ENCODE results near the gene RNPEPL1.

RNPEPL1 gene

DNA sequence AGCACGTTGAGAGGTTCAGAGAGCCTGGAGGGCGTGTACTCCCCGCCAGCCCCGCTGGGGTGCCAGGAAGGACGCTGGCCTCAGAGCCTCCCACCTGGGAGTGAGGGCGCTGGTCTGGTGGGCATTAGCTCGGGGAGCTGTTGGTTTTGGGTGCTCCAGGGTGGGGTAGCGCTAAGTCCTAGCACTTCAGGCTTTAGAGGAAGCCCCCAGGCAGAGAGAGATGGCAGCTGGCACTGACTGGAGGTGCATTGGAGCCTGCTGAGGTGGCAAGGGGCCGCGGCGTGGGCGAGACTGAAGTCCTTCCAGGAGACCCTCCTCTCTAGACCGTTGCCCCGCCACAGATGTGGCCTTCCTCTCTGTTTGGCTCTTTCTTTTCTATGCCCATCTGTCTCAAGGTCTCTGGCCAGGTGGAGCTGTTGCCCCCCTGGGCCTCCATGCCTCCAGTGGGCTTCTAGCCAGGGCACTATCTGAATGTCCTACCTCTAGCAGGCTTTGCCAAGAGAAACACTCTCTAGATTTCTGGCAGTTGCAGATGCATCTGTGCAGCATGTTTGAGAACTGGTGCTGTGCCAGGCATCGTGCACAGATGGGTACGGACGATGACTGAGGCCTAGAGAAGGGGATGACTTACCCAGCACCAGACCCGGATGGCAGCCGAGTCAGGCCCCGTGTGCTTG is 24.9 kb downstream of the RNPEPL1 start:
- no peak for DNase-seq

GRCh38 chr2:240593703-240594451 is 25.6 kb downstream of the RNPEPL1 start:
- no peak for DNase-seq

- no peak for DNase-seq
Measured at GRCh38 chr2:240594511-240595380, 26.5 kb downstream of the RNPEPL1 start.

- no peak for DNase-seq
Measured at GRCh38 chr2:240595381-240596079, 27.2 kb downstream of the RNPEPL1 start.

DNA sequence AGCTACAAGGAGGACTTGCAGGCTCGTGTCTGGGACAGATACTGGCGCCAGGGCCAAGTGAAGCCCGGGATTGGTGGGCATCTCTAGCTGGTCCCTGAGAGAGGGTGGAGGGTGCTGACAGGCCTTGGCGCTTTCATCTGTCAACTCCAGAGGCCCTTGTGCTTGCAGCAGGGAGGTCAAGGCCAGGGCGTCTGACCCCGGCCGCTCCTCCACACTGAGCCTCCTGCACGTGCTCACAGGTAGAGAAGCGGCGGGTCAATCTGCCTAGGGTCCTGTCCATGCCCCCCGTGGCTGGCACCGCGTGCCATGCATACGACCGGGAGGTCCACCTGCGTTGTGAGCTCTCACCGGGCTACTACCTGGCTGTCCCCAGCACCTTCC is 27.8 kb downstream of the RNPEPL1 start:
- DNase-seq: no peak

- DNase-seq: no peak
Measured at GRCh38 chr2:240596491-240596931, 28.2 kb downstream of the RNPEPL1 start.

- DNase-seq: no peak
Measured at GRCh38 chr2:240597054-240597418, 28.8 kb downstream of the RNPEPL1 start.

GRCh38 chr2:240597419-240598181 is 29.3 kb downstream of the RNPEPL1 start:
- no peak for DNase-seq

DNA sequence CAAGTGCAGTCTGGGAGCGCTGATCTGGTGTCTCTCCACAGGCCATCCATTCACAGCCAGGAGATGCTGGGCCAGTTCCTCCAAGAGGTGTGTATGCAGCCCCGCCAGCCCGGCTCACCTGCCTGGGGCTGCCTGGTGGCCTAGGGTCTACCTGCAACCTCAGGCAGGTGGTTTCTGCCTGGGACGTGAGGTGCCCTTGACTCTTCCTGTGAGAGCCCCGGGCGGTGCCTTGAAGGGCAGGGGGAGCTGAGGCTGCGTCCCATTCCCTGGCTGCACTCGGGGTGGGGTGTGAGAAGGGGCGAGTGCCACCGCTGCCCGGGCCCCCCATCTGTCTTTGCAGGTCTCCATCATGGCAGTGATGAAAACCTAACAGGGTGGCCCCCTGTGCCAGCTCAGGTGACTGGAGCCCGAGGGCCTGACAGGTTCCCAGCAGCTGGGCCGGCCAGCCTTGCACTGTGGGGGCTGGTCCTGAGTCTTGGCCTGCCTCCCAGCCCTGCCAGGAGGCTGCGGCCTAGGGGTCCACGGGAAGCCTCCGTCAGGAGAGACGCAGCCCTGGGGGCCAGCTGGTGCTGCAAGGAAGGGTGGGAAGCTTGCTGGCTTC is 30.1 kb downstream of the RNPEPL1 start:
- no peak for DNase-seq

GRCh38 chr2:240599141-240599583 is 30.9 kb downstream of the RNPEPL1 start:
- DNase-seq: no peak

- DNase-seq: no peak
Measured at GRCh38 chr2:240600451-240600961, 32.2 kb downstream of the RNPEPL1 start.

DNA sequence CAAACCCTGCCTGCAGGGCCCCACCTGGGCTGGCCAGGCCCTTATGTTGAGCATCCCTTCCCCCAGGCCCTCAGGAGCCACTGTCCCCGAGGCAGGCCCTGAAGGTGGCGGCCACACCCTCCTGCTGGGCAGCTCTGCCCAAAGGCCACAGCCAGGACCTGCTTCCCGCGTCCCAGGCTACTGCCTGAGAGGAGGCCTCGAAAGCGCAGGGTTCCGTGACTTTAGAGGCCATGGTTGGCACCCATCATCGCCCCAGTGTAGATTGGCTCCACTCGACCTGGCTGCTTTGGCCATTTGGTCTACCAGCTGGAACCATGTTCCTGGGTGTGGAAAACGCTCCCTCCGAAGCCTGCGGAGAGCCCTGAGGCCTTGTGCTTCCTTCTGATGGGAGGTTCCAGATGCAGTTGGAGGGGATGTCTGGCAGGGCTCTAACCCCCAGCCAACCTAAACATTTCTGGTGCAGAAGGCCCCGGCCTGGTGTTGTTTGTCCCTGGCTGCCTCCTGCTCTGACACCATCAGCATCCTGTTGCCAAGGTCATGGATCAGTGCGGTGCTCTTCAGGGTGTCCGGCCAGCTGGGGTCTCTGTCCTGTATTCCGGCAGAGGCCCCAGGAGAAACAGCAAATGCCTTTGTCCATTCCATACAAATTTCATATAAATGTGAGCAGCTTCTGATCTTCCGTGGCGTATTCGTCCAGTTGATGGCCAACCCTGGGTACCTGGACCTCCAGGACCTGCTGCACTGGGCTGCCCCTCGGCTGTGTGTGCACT is 33.0 kb downstream of the RNPEPL1 start:
- DNase-seq: no peak

DNA sequence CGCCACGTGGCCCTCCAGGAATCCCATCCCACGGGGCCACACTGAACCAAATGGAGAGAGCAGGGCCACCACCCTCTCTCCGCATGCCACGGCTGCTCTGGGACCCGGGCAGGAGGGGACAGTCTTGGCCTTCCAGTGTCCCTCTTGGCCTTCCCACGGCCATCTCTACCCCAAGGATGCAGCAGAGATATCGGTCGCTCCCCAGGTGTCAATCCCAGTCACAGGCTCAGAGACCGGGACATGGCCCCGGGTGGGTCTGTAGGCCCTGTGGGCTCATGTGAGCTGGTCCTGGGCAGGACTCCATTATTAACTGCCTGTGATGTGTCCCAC is 33.5 kb downstream of the RNPEPL1 start:
- DNase-seq: no peak

- DNase-seq: no peak
Measured at GRCh38 chr2:240602266-240603050, 34.2 kb downstream of the RNPEPL1 start.

DNA sequence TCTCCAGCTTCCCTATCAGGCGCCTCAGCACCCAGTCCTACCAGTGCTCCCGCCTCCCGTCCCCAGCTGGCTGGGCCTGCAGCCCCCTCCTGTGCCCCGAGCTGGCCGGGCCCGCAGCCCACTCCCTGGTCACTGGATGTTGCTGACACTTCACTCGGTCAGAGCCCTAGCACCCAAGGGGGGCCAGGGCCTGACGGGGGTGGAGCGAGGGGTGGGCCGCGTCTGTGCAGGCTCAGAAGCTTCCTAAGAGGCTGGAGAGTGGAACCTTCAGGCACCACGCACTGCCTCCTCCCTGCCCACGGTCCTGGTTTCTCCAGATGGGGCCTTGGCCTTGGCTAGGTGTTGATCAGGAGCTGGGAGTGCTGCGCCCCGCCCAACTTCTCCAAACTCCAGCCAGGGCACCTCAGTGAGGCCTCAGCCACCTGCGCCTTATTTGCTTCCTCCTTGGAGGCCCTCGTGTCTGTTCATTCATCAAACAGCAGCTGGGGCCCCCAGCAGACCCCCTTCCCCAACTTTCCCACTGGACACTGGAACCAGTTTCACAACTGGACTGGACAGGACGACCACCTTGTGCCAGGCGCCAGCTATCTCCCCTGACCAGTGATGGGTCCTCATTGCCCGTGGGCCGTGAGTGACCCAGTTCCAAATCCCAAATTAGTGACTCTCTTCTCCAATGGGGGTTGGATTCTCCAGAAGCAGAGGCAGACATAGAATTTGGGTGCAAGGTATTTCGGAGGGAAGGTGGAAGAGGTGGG is 35.0 kb downstream of the RNPEPL1 start:
- no peak for DNase-seq

- no peak for DNase-seq
Measured at GRCh38 chr2:240603846-240604245, 35.6 kb downstream of the RNPEPL1 start.

DNA sequence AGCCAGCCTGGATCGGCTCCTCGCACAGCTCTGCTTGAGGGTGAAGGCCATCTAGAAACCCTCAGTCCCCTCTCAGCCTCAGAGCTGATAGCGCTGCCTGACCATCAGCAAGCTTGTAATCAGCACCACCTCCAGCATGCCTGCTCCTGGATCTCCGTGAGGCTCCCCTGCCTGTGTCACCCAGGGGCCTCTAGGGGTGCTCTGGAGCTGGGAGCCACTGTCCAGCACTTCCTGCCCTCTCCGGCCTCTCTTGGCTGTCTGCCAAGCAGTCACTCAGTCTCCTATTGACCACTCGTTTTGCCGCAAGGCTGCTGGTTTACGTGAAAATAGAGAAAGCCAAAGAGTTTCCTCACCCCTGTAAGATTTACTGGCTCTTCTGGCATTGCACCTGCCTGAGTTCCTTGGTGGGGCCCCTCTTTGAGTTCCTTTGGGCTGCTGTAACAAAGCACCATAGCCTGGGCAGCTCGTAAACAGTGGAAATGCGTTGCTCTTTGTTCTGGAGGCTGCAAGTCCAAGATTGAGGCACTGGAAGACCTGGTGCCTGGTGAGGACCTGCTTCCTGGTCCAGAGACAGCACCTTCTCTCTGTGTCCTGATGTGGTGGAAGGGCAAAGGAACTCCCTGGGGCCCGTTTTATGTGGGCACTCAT is 36.1 kb downstream of the RNPEPL1 start:
- DNase-seq: no peak

DNA sequence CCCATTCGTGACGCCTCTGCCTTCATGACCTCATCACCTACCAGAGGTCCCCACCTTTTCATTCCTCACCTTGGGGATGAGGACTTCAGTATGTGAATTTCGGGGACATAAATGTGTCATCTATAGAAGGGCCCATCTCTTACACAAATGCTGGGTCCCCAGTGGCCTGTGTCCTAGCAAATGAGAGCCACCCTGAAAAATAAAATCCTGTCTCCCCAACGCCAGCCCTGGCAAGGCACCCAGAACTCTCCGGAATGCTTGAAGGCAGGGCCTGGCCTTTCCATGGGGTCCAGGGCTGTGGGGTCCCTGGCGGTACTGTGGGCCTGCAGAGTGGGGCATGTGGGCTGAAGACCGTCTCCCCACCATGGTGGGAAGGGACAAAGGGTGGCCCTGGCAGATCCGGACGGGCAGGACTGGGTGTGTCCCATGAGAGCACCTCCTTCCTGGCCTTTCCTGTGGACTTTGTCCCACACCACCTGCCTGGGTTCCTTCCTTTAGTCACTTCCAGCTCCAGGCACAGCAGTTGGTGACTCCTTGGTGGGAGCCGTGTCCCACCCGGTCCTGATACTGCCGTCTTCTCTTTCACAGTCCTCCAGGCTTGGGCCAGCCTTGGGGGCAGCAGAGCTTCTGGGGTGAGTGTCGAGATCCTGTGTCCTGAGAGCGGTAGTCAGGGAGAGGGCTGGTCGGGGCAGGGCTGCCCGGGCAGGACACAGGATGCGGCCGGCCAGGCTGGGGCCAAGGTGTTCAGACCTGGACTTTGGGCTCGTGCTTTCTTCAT is 36.8 kb downstream of the RNPEPL1 start:
- no peak for DNase-seq

Data from activated effector memory CD4-positive, alpha-beta T cell treated with Interleukin-2 at 50 U/mL for 16 hours (primary cell).